Measurements from ENCODE around the gene HPGDS.
"Not testable (repeated sequence)": the region's sequence is repeated elsewhere in the genome, so short reads cannot be mapped to it uniquely, and the experiment has no call there.

Gene HPGDS

DNA sequence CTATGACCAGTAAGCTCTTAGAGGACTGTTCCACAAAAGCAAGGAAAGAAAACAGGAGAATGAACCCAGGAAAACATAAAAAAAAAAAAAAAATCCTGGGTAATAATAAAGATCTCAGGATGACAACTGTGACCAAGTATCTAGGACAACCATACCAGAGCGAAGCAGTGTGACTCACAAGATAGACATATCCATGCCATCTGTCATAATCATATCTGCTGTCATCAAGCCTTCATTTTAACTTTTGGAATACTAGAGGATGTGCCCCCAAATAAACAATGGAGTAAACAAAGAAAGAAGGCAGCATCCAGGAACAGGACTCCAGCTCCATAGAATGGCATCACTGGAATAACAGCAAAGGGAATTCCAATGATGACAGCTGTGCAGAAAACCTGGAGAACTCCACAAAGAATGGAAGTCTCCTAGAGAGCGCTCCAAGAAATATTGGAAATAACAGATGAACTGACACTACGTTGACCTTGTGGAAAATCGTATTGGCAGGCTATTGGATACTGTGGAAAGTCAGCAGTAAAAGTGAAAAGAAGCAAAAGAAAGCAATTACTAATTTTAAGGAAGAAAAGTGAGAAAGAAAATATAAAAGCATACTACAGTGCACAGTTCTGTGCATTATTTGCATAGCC lies 35.3 kb downstream of the HPGDS start:
- DNase-seq = no peak

DNA sequence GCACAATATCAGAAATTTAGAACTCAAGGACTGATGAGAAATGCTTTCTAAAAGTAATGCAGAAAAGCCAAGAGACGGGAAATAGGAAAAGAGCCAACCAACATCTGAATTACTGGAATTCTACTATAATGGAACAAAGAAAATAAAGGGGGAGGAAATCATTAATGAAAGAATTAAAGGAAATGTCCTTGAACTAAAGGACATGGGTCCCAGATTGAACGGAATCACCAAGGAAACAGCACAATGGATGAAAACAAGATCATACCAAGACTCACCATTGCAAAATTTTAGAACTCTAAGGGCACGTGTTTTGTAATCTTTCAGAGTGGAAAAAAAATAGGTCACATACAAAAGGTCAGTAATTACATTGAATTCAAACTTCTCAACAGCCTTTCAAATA lies 35.9 kb downstream of the HPGDS start:
- no peak for DNase-seq

DNA sequence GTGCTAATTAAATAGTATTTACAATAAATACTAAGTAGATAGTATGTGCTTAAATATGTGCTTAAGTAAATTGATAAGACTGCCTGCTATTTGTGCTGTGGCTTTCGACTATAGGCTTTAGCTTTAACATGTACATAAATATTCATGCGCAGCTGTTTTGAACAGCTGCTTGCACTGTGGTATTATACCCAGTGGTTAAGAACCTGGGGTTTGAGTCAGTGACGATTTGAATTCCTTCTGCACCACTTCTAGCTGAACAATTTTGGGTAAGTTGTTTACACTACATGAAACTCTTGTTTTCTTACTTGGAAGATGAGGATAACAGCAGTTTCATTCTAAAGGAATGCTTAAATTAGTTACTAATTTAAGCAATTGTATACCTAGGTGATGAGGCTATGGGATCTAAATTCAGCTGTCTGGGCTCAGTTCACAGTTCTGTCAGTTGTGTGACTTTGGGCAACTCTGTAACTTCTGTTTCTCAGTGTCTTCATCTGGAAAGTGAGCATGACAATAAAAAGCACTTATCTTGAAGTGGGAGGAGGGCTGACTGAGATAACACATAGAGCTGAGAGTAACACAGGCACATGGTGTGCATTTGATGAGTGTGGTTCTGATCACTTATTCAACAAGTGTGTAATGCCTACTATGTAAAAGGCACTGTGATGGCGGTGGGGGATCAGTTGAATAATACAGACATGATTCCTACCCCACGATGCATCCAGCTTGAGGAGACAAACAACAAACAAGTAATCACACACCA lies 37.0 kb downstream of the HPGDS start:
- no peak for DNase-seq

DNA sequence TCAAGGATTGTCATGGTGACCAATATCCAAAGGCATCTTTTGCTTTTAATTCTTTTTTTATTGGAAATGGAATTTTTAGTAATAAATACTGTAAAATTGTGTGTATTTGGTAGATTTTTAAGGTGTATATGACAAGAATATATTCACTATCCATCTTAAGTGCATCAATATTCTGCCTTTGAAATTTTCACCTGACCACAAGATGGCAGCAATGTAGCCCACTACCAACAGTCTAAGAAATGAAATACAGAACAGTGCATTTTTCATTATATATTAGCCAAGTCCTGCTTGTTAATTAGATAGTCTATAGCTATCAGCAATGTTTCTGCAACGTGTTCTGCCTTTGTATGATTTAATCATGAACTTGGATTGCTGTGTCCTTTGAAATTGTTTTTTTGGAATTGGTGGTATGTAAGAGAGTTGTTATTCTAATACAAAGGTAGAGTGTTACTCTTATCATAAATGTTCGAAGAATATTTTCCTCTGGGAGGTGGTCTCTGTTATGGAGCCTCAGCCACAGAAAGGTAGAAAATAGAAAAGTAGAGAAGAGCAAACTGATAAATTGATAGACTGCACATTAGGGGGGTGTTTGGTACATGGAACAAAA lies 38.2 kb downstream of the HPGDS start:
- no peak for DNase-seq

DNA sequence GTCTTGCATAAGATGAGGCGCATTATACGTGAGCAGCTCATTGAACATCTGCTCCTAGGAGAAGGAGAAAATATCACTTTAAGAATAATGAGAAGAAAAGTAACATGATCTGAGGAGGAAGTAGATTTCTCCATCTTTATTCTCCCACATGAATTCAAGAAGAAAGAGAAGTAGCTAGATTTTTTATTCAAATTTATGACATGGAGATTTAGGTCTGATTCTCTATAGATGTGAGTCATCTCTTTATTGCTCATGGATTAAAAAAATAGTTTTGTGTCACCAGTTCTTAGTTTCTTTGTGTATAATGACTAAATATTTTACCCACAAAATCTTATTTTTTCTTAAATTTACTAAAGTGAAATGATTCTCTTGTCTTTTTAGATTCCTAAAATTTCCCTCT lies 40.4 kb downstream of the HPGDS start:
- no peak for DNase-seq

DNA sequence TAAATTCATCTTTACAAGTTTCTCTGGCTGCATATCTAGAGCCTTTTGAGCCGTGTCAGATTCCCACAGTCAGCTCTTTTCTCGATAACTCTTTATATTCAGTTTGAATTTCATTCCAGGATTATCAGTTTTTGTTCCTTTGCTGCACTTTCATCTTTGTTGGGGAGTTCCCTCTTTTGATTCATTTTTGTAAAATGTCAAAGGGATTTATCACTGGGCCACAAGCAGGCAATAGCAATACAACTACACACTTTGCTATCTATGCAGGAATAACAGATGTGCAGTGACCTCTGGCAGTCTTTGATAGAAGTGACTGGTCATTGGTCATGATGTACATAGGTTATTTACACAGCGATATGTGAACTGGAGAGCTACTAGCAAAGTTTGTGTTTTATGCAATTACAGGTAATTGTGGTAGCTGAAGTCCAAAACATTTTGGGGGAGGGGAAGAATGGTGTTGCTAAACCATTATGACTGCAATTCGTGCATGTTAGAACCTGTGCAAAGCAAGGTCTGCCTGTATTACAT lies 43.8 kb downstream of the HPGDS start:
- DNase-seq = no peak

DNA sequence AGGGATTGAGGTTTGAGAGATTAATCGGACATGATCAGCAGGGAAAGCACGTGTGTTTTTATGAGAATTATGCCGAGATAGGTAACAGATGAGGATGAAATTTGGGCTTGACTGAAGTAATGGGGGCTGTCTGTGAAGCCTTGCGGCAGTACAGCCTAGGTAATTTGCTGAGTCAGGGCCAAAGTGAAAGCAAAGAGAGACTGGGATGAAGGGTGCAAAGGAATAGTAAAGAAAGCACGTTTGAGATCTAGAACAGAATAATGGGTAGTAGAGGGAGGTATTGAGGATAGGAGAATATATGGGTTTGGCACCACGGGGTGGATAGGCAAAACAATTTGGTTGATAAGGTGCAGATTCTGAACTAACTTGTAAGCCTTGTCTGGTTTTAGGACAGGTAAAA lies 47.2 kb downstream of the HPGDS start:
- DNase-seq = not testable (repeated sequence)

DNA sequence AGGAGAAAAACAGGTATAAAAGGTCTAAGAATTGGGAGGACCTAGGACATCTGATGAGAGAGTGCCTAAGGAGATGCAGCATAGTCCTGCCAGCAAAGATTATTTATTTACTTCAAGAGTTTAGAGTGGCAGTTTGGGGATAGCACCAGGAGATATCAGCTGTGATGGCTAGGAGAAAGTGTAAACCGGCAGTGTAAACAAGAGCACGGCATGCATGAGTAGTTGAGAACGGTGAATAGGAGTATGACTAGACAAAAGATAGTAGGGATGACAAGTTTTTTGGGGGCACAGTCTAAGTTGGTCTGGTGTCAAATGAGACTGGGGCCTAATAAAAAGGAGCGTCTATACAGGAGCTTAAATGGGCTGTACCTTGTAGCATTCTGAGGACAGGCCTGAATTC lies 48.7 kb downstream of the HPGDS start:
- DNase-seq = not testable (repeated sequence)

DNA sequence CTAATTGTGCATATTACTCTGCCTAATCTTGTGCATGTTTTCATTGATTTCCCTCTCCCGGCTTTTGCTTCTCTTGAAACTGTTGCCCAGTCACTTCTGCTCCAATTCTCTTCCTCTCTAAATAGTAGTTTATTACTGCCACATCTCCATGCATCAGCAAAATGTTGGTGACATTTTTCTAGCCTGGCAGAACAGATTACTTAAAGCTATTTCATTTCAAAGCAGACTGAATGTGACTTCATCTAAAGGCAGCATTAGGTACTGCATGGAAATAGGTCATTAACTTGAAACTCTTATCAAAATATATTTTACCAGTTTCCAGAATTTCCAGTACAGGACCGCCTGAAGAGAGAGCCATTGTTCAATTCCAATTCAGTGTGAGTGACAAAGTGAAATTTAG lies 52.4 kb downstream of the HPGDS start:
- no peak for DNase-seq

DNA sequence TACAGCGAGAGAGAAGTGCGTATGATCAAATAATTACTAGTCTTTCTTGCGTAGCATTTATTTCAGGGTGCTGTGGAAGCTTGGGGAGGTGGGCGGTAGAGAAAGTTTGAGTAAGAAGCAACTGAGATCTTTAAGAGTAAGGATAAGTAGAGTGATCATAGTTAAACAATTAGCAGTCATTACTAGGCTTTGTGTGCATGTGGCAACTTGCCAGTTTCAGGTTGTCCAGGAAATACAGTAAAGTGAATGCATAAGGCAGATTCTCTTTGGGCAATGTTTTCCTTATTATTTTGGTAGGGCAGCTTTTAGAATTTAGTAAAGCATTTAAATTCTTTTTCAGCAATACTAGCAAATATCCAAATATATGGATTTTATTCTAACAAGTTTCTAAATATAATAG lies 57.0 kb downstream of the HPGDS start:
- no peak for DNase-seq

DNA sequence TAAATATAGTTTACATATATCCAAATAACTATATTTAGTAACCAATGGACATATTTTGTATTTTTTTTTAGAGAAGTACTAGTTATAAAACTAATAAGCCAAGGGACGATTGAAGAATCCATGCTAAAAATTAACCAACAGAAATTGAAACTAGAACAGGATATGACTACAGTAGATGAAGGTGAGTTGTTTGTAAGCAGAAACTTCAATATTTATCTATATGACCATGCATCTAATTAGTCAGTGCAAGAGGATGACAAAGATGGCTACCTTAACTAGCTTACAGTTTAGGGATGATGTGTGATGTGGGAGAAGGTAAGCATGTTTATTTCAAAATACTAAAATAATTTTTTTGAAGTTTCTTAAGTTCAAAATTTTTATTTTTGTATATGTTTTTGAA lies 57.7 kb downstream of the HPGDS start:
- DNase-seq = no peak

DNA sequence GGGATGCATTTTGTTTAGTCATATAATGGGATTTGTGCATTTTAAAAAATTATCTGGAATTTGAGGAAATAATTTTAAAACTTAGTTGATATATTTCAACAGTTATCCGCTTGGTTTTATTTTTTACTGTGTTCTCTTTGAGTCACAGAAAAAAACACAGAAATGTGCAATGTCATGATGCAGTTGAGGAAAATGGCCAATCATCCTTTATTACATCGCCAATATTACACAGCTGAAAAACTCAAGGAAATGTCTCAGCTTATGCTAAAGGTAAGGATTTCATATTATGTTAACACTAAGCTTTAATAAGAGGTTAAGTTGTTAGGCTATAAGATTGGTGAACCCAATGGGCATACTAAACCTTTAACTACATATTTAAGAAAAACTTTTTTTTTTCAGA lies 63.9 kb downstream of the HPGDS start:
- DNase-seq = no peak

DNA sequence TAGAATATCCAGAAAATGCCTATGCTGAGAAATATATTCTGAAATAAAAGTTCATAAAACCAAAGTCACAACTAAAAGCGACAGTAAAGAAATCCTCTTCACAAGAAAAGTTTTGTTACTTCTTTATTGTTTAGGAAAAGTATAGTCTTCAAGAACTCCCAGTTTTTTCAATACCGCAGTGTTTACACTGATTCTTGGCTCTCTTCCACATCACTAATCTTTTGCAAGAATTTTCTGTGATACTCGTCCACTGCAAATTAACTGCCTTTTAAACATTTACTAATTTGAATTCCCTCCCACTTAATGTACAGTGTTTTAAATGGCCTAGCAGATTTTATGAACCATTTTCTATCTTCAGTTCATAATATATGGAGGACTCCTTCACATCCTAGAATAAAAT lies 65.1 kb downstream of the HPGDS start:
- DNase-seq = no peak

DNA sequence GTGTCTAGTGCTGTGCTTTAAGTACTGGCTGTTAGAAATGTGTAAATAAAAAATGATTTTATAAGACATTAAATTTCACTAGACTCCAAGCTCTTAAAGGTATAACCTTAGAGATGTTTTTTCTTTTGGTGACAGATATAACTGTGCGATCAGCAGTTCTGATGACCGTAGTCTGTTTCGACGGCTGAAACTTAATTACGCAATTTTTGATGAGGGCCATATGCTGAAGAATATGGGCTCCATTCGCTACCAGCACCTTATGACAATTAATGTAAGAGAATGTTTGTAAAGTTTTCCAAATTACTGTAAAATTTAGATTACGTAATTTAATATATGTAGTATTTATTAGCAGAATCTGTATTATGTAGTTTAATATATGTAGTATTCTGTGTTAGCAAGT lies 66.4 kb downstream of the HPGDS start:
- DNase-seq = no peak

DNA sequence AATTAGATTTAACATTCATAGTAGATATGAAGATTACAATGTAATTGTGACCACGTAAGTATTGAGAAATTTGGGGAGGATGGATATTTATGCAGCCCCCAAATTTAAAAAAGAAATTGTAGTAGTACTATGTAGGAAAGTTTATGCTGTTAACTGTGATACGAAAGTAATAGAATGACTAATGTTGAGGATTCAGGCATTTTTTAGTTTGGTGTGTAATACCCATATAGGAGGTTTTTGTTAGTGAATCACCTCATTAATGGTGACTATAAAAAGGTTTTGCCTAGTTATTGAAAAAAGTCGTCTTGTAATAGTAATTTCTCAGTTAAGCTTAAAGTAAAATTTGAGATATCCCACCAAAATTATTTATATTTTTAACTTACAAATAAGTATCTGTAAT lies 67.7 kb downstream of the HPGDS start:
- no peak for DNase-seq

DNA sequence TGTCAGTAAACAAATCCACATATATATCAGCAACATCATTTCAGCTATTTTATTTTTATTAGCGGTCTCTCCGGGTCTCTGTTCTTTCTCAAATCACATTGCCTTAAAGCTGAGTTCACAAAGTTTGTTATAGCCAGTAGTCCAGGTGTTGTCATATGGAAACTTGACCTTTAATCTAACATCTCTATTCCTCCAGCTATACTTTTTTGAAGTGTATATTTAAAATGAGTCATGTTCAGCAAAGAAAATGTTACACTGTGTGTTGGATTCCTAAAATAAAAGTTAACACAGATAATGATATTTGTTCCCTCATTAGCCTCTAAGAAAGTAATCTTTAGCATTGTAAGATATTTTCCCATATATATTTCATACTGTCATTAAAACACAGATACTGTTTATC lies 71.4 kb downstream of the HPGDS start:
- DNase-seq = no peak

DNA sequence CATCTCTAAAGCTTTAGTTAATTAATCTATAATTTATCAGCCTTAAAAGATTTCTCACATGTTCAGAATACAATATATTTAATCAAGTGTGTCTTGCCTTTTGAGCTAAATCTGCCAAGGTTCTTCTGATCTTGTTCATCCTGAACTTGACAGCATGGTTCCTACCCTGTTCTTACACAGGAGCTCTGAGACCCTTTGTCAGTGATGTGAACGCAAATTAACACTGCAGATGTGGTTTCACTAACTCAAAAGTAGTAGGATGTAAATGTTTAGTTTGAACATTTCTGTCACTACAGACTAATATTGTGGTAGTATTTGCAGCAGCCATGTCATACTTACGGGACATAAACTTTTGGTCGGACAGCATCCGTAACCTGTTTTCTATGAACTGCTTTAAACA lies 75.6 kb downstream of the HPGDS start:
- DNase-seq = no peak

DNA sequence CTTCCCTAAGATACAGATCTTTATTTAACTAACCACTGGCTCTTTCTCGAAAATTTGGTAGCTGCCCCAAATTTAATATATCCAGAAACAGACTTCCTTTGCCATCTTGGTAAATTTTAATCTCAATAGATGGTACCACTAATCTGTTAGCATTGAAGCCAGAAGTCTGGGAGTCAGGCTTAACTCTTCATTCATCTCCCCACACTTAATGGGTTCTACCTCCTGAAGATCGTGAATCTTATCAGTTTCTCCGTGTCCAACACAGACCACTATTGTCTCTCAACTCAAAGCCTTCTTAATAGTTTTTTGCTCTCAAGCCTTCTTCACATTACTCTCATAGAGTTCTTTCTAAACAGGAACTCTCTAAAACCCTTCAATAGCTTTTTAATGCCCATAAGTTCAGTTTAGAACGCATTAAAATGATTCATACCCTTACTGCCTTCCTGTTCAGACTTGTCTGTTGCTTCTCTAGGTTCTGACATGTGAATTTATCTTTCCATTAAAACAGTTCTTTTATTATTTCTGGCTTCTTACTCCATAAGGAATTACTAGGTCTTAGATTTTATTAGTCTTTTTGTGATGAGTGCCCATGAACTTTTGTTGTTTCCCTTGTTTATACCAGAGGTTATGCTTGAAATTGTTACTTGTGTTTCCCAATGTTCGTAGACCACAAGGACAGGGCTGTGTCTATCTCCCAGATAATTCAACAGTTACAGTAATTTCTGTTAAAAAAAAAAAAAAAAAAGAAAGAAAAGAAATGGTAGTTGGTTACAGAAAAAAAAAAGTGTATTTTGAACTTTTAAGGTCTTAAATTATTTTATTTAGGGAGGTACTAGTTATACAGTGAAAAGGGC lies 80.2 kb downstream of the HPGDS start:
- DNase-seq = no peak

DNA sequence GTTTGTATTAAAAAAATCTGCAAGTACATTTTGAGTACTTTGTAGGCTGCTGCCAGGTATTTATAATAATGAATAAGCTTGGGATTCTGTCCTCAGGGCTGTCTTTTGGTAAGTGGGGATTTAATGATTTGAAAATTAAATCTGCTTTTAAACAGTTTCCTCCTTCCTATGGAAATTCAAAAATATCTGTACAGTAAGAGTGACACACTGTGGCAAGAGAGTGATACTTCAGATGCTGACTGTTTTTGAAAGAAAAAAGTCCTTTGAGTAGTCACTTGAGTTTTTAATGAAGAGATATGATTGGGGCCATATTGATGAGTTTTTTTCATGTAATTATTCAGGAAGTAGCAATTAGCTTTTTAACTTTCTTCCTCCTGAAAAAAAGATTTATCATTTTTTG lies 85.8 kb downstream of the HPGDS start:
- no peak for DNase-seq

DNA sequence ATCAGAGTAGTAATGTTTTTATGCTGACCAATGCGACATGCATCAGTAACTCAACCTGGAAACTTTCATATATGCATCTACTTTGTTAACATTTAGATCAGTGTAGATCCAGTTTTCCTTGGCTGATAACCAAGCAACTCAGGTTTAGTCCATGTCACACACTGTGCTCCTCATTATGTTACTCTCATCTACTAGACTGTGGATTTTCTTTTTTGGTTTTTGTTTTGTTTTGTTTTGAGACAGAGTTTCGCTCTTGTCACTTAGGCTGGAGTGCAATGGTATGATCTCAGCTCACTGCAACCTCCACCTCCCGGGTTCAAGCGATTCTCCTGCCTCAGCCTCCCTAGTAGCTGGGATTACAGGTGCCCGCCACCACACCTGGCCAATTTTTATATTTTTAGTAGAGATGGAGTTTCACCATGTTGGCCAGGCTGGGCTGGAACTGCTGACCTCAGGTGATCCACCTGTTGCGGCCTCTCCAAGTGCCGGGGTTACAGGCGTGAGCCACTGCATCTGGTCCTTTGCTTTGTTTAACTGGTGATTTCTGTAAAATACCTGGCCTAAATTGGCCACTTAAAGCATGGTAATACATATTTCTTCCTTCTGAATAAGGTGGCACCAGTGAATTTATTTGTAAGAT lies 86.4 kb downstream of the HPGDS start:
- DNase-seq = no peak

DNA sequence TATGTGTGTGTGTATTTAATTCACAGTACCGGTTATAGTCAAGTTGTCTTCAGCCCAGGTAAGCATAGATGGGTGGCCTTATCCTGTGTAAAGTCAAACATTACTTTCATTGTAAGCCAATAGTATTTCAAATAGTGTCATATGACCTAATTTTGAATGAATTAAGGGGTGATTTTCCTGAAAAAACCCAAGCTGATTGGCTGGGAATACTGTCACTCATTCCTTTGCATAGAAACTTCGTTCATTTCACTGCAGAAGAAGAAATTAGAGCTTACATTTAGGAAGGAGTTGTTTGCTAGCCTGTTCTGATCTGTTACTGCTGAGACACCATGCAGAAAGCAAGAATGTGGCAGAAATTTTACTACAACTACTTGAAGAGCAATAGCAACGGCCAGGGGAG lies 89.6 kb downstream of the HPGDS start:
- DNase-seq = no peak

DNA sequence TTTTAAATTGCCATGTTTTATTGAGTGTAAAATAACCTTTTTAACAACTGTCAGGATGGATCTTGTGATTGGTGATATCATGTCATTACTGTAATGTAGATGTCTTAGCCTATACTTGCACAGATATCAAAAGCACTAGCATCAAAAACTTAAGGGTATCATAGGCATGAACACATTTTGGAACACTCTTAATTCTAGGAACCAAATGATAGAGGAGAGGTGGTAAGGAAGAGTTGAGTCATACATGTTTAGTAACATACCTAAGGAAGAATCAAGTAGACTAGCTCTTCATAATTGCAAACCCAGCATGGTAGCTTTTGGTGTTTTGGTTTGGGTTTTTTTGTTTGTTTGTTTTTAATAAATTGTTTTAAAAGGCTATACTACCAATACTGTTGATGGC lies 91.5 kb downstream of the HPGDS start:
- DNase-seq = no peak
